HEK293T (cell line): ENCODE results near the gene MFSD12.

Source experiments
- ARNT ChIP-seq: fragments of 450-650 bp; IDR thresholded peaks from 2 replicates; pipeline ENCODE4 v1.6.1; 2017; ENCODE audit warnings: mild to moderate bottlenecking
- BHLHE40 ChIP-seq: fragments of 450-650 bp; IDR thresholded peaks from 2 replicates; pipeline ENCODE4 v1.6.1; 2016; ENCODE audit warnings: mild to moderate bottlenecking, moderate library complexity, borderline replicate concordance
- ELF4 ChIP-seq: fragments of 450-650 bp; IDR thresholded peaks from 2 replicates; pipeline ENCODE4 v1.6.1; 2017; ENCODE audit warnings: antibody characterized with exemption
- FOXK2 ChIP-seq: fragments of 450-650 bp; IDR thresholded peaks from 2 replicates; pipeline ENCODE4 v1.6.1; 2016; ENCODE audit warnings: mild to moderate bottlenecking
- SP1 ChIP-seq: fragments of 450-650 bp; IDR thresholded peaks from 2 replicates; pipeline ENCODE4 v1.6.1; 2017
- SUZ12 ChIP-seq: fragments of 450-650 bp; IDR thresholded peaks from 2 replicates; pipeline ENCODE4 v1.6.1; 2016; ENCODE audit warnings: mild to moderate bottlenecking
- TARDBP ChIP-seq: fragments of 450-650 bp; IDR thresholded peaks from 2 replicates; pipeline ENCODE4 v1.6.1; 2016

GRCh38 chr19:3534375-3535234 lies 22.8 kb downstream of the MFSD12 start:
- TF ChIP-seq ELF4 = no peak
- no peak for TF ChIP-seq SP1
- no peak for TF ChIP-seq TARDBP
- no peak for TF ChIP-seq BHLHE40
- no peak for TF ChIP-seq ARNT
- TF ChIP-seq SUZ12 = no peak
- TF ChIP-seq FOXK2 = no peak
